Vagina (tissue), 2 donors: ENCODE data around the gene TMPRSS11A. TPM values are rescaled to one million over a fixed set of nuclear protein-coding genes. Genes with fewer than 3 reads are reported as not detected.

Source experiments
- DNase-seq, 2 donors: peaks; one replicate each; pipeline ENCODE4 v3.0.0-alpha.2; 2017; ENCODE audit errors: extremely low spot score in 2 of 2
- H3K27ac ChIP-seq: fragments of 200-600 bp; sonication (generic); one replicate; pipeline ENCODE4 v1.5.1; 2019
- H3K27me3 ChIP-seq: fragments of 200-600 bp; sonication (generic); one replicate; pipeline ENCODE4 v1.5.1; 2019
- H3K36me3 ChIP-seq, 2 donors: fragments of 200-600 bp; sonication (generic); one replicate each; pipeline ENCODE4 v1.5.1; 2017 to 2019
- H3K4me1 ChIP-seq: fragments of 200-600 bp; sonication (generic); one replicate; pipeline ENCODE4 v1.5.1; 2019
- H3K4me3 ChIP-seq, 2 donors: fragments of 200-600 bp; sonication (generic); 1 replicate in 1 of 2; 2 replicates in 1 of 2; pipeline ENCODE4 v1.5.1; 2016 to 2019
- H3K9me3 ChIP-seq: fragments of 200-600 bp; sonication (generic); one replicate; pipeline ENCODE4 v1.5.1; 2019
- POLR2A ChIP-seq, 2 donors: fragments of 450-650 bp; IDR thresholded peaks; one replicate each; pipeline ENCODE4 v1.6.1; 2017; ENCODE audit warnings: antibody characterized with exemption in 2 of 2, mild to moderate bottlenecking in 2 of 2, moderate library complexity in 2 of 2
- POLR2AphosphoS5 ChIP-seq, 2 donors: sonication (generic); formaldehyde crosslinking; IDR thresholded peaks; one replicate each; pipeline ENCODE4 v1.9.0; 2017; ENCODE audit warnings: antibody characterized with exemption in 2 of 2, mild to moderate bottlenecking in 2 of 2, low read depth in 1 of 2; ENCODE audit not compliant: insufficient read depth in 1 of 2
- intact Hi-C: fragments of 100-400 bp; cut with DNase I; formaldehyde crosslinking; loops from one replicate; pipeline ENCODE4 v1.15.1; 2023
- total RNA-seq: library from RNA; depleted of rRNA; stranded (reverse); fragments of >200 nt; gene quantifications from one replicate; pipeline ENCODE4 v1.2.3, GENCODE V29; 2016
- TF ChIP-seq, protein P1 (sequence below), 3 experiments: fragments of 450-650 bp in 2 of 3; fragments of 200-600 bp in 1 of 3; sonication (generic) in 1 of 3; IDR thresholded peaks; one replicate each; pipeline ENCODE4 v1.5.1; 2017 to 2019; ENCODE audit warnings: antibody characterized with exemption in 3 of 3, mild to moderate bottlenecking in 2 of 3, moderate library complexity in 2 of 3

TMPRSS11A gene
- total RNA-seq, 1 donor from 2014 or later: 26.0 TPM

DNA sequence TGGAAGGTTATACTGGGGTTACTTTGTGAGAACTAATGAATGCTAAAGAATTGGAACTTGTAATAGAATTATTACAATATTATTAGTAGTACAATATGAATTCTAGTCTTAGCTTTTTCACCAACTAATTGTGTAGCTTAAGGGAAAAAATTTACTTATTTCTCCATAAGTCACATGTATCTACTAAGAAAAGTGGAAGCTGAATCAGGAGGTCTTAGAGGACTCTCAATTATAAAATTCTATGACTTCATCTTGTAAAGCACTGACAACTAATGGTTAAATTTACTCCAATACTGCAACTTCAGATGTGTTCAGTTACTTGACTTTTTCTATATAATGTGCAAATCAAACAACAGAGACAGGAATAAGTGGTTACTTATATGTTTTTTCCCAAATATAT, 78.6 kb downstream of the TMPRSS11A start:
- no peaks in the 10 kb centered on the region for H3K36me3 ChIP-seq
- TF ChIP-seq, protein P1, sequence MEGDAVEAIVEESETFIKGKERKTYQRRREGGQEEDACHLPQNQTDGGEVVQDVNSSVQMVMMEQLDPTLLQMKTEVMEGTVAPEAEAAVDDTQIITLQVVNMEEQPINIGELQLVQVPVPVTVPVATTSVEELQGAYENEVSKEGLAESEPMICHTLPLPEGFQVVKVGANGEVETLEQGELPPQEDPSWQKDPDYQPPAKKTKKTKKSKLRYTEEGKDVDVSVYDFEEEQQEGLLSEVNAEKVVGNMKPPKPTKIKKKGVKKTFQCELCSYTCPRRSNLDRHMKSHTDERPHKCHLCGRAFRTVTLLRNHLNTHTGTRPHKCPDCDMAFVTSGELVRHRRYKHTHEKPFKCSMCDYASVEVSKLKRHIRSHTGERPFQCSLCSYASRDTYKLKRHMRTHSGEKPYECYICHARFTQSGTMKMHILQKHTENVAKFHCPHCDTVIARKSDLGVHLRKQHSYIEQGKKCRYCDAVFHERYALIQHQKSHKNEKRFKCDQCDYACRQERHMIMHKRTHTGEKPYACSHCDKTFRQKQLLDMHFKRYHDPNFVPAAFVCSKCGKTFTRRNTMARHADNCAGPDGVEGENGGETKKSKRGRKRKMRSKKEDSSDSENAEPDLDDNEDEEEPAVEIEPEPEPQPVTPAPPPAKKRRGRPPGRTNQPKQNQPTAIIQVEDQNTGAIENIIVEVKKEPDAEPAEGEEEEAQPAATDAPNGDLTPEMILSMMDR (IDR thresholded peaks at IDR 0.05): no peak
- TF ChIP-seq POLR2AphosphoS5 (IDR thresholded peaks at IDR 0.05; ENCODE audit: insufficient read depth in 1 of 2, low read depth in 1 of 2) (no peak), POLR2A (IDR thresholded peaks at IDR 0.05) (no peak)
- H3K4me1 ChIP-seq: no peaks in the 10 kb centered on the region
- no peaks in the 10 kb centered on the region for H3K9me3 ChIP-seq
- no peak overlapping the region for H3K27ac ChIP-seq
- no peak overlapping the region for H3K4me3 ChIP-seq
- H3K27me3 ChIP-seq: no peaks in the 10 kb centered on the region
- intact Hi-C loops: no loop called here
- DNase-seq: no peak

DNA sequence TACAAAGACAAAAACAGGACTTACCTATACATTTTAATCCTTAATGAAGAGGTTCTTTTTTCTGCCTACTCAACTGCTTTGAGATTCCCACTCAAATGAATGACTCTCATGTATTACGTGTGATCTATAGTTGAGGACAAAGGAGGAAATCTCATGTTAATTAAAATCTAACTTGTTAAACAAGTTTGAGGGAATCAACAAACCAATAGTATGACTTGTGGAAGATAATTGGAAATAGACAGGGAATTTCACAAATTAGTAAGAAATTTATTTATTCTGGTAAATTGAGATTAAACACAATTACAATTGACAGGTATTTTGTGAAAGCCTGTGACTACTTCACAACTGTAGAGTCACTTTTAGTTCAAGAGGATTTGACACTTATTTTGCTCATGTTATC, 79.4 kb downstream of the TMPRSS11A start, which contains the start of gene TMPRSS11D:
Gene TMPRSS11D (minus strand): TSS at position 101 of the 400 bp plus-strand sequence. CDS start 69 bp downstream, at position 32.
- Histone ChIP-seq H3K36me3 (no peaks in the 10 kb centered on the region), H3K27me3 (no peaks in the 10 kb centered on the region), H3K4me1 (no peaks in the 10 kb centered on the region), H3K9me3 (no peaks in the 10 kb centered on the region), H3K4me3 (peak within 1 kb of the TSS in 1 of 2 donors; percentile 26), H3K27ac (no peak within 1 kb of the TSS)
- no peak for DNase-seq
- no peak for TF ChIP-seq POLR2A (IDR thresholded peaks at IDR 0.05)
- TF ChIP-seq, protein P1 (IDR thresholded peaks at IDR 0.05): no peak
- TF ChIP-seq POLR2AphosphoS5 (IDR thresholded peaks at IDR 0.05; ENCODE audit: insufficient read depth in 1 of 2, low read depth in 1 of 2): no peak
- intact Hi-C loops: no loop called here

DNA sequence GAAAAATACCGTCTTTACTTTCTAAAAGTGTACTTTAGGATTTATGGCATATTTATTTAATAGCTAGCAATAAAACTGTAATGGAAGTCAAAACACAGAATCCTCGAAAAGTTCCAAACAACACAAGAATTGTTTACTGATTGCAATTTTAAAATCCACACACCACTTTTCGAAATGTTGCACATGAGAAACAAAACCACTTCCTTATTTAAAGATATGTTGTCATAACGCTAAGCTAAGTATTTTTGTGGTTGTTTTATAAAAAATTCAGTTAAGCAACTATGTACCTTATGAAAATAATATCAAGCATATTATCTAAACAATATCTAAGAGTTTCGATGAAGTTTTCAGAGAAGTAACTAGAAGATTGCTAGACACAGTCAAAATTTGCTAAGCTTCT, 79.8 kb downstream of the TMPRSS11A start:
- intact Hi-C loops: no loop called here
- H3K4me1 ChIP-seq: no peaks in the 10 kb centered on the region
- H3K9me3 ChIP-seq: no peaks in the 10 kb centered on the region
- no peaks in the 10 kb centered on the region for H3K27me3 ChIP-seq
- no peak for DNase-seq
- no peak overlapping the region for H3K27ac ChIP-seq
- TF ChIP-seq, protein P1 (IDR thresholded peaks at IDR 0.05): no peak
- TF ChIP-seq POLR2A (IDR thresholded peaks at IDR 0.05): no peak
- no peak for TF ChIP-seq POLR2AphosphoS5 (IDR thresholded peaks at IDR 0.05; ENCODE audit: insufficient read depth in 1 of 2, low read depth in 1 of 2)
- no peaks in the 10 kb centered on the region for H3K36me3 ChIP-seq
- H3K4me3 ChIP-seq: peak overlapping the region in 1 of 2 donors; percentile 26

DNA sequence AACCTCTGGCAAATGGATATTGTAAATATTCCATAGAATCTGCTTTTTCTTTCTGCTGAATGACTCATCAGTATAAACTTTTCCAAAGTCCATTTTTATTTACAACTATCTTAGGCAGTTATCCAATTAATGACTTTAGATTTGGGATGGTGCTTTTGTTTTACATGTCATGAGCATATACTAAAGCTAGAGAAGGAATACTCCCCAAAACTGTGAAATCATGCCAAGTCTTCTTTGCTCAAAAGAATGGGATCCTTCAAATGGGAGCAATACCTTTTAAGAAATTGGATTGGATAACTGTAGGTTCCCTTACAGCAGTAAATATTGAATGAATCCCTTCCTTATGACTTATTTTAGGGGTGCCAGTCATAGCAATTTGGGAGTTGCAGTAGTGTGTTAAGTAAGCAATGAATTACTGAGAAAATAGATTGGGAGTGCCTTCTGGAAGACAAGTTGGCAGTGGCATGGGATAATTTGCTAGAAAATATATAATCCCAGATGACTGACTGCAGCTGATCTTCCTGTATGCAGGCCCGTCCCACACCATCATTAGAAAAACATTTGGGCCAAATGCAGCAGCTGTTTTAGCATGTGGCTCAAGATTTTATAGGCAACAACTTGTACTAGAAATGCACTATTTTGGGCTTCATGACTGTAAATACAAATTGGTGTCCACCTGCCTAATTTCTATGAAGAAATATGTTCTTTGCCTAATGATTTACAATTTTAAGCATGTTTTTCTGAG, 82.3 kb downstream of the TMPRSS11A start:
- Histone ChIP-seq H3K27me3 (no peaks in the 10 kb centered on the region), H3K36me3 (no peaks in the 10 kb centered on the region), H3K9me3 (no peaks in the 10 kb centered on the region), H3K4me1 (no peaks in the 10 kb centered on the region), H3K4me3 (peak overlapping the region in 1 of 2 donors; percentile 26), H3K27ac (no peak overlapping the region)
- intact Hi-C loops: no loop called here
- TF ChIP-seq POLR2AphosphoS5 (IDR thresholded peaks at IDR 0.05; ENCODE audit: insufficient read depth in 1 of 2, low read depth in 1 of 2) (no peak), POLR2A (IDR thresholded peaks at IDR 0.05) (no peak)
- TF ChIP-seq, protein P1 (IDR thresholded peaks at IDR 0.05): no peak
- no peak for DNase-seq

DNA sequence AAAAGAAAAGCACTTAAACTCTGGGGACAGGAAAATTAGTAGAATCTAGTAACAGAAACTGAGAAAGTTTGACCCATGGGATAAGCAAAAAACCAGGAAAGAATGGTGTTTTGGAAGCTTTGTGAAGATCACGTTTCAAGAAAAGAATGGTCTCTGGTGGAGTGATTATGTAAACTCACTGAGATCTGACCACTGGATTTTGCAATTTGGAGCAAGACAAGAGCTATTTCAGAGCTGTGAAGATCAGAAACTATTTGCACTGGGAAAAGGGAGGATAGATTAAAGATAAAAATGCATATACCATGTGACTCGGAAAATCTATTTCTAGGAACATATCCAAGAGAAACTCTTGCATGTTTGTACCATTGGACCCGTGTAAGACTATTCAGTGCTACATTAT, 83.8 kb downstream of the TMPRSS11A start:
- H3K4me1 ChIP-seq: no peaks in the 10 kb centered on the region
- H3K4me3 ChIP-seq: no peak overlapping the region
- intact Hi-C loops: no loop called here
- H3K36me3 ChIP-seq: no peaks in the 10 kb centered on the region
- DNase-seq: no peak
- H3K27me3 ChIP-seq: no peaks in the 10 kb centered on the region
- TF ChIP-seq, protein P1 (IDR thresholded peaks at IDR 0.05): no peak
- no peak for TF ChIP-seq POLR2AphosphoS5 (IDR thresholded peaks at IDR 0.05; ENCODE audit: insufficient read depth in 1 of 2, low read depth in 1 of 2)
- no peak for TF ChIP-seq POLR2A (IDR thresholded peaks at IDR 0.05)
- H3K27ac ChIP-seq: no peak overlapping the region
- H3K9me3 ChIP-seq: no peaks in the 10 kb centered on the region
